Lower leg skin (tissue), 4 donors: ENCODE results near the gene TBC1D3B. TPM values are rescaled to one million over a fixed set of nuclear protein-coding genes. Genes with fewer than 3 reads are reported as not detected.
"Not testable (repeated sequence)": the region's sequence is repeated elsewhere in the genome, so short reads cannot be mapped to it uniquely, and the experiment has no call there.

Experiments used
- DNase-seq, 2 donors: peaks; one replicate each; pipeline ENCODE4 v3.0.0-alpha.2; 2019; ENCODE audit warnings: low spot score in 2 of 2
- H3K4me3 ChIP-seq: fragments of 200-600 bp; sonication (generic); 2 replicates; pipeline ENCODE4 v1.5.1; 2017; ENCODE audit warnings: mild to moderate bottlenecking, low read depth; ENCODE audit not compliant: poor library complexity, severe bottlenecking
- POLR2A ChIP-seq, 2 donors: fragments of 450-650 bp; IDR thresholded peaks; one replicate each; pipeline ENCODE4 v1.6.1; 2016 to 2017; ENCODE audit warnings: antibody characterized with exemption in 2 of 2, mild to moderate bottlenecking in 1 of 2, moderate library complexity in 1 of 2
- WGBS, 2 donors: methylation state at CpG; one replicate each; pipeline ENCODE4 v1.1.5; 2018; 5-methylcytosine and 5-hydroxymethylcytosine counted together
- intact Hi-C: fragments of 100-400 bp; cut with DNase I; formaldehyde crosslinking; loops from one replicate; pipeline ENCODE4 v1.15.0; 2023; ENCODE audit warnings: low total_unique reads
- total RNA-seq, 4 donors: library from RNA; depleted of rRNA; stranded (reverse); fragments of >200 nt; gene quantifications; one replicate each; pipeline ENCODE4 v1.1.0, GENCODE V29; 2016
- TF ChIP-seq, protein P1 (sequence below), 3 donors: fragments of 450-650 bp; IDR thresholded peaks; one replicate each; pipeline ENCODE4 v1.5.1; 2016; ENCODE audit warnings: antibody characterized with exemption in 3 of 3, mild to moderate bottlenecking in 3 of 3, moderate library complexity in 2 of 3

The TBC1D3B gene
- total RNA-seq, 4 donors from 2014 or later, result 0.76 to 9.4 (median 5.8) TPM

GRCh38 chr17:36188891-36189306 is 12.5 kb upstream of the TBC1D3B start:
- intact Hi-C loops, result no loop called here
- no peak for TF ChIP-seq POLR2A (IDR thresholded peaks at IDR 0.05)
- TF ChIP-seq, protein P1, sequence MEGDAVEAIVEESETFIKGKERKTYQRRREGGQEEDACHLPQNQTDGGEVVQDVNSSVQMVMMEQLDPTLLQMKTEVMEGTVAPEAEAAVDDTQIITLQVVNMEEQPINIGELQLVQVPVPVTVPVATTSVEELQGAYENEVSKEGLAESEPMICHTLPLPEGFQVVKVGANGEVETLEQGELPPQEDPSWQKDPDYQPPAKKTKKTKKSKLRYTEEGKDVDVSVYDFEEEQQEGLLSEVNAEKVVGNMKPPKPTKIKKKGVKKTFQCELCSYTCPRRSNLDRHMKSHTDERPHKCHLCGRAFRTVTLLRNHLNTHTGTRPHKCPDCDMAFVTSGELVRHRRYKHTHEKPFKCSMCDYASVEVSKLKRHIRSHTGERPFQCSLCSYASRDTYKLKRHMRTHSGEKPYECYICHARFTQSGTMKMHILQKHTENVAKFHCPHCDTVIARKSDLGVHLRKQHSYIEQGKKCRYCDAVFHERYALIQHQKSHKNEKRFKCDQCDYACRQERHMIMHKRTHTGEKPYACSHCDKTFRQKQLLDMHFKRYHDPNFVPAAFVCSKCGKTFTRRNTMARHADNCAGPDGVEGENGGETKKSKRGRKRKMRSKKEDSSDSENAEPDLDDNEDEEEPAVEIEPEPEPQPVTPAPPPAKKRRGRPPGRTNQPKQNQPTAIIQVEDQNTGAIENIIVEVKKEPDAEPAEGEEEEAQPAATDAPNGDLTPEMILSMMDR (IDR thresholded peaks at IDR 0.05), result no peak
- WGBS, 2 donors, result 49 to 53% methylated on average over 7 of the region's 7 CpGs
- peak in 1 of 2 donors; percentile 35 for DNase-seq
- H3K4me3 ChIP-seq, result no peak overlapping the region

- DNase-seq, H3K4me3 ChIP-seq, intact Hi-C loops: not testable (repeated sequence)
- 64 to 77% methylated on average over 5 of the region's 5 CpGs for WGBS, 2 donors
These were observed 11.7 kb upstream of the TBC1D3B start for GRCh38 chr17:36187943-36188665.

- WGBS, 2 donors, result 72 to 78% methylated on average over 13 of the region's 13 CpGs
- intact Hi-C loops, H3K4me3 ChIP-seq: not testable (repeated sequence)
These were observed 10.7 kb upstream of the TBC1D3B start for GRCh38 chr17:36186810-36187763.

GRCh38 chr17:36185416-36185815 is 9.0 kb upstream of the TBC1D3B start:
- WGBS, 2 donors, result 47 to 58% methylated on average over 2 of the region's 2 CpGs
- no peak for TF ChIP-seq POLR2A (IDR thresholded peaks at IDR 0.05)
- TF ChIP-seq, protein P1 (IDR thresholded peaks at IDR 0.05), result no peak
- intact Hi-C loops, result no loop called here
- H3K4me3 ChIP-seq, result no peak overlapping the region
- no peak for DNase-seq

More at GRCh38 chr17:36186810-36187763, 10.7 kb upstream of the TBC1D3B start:
- DNase-seq, result peak in 1 of 2 donors; percentile 77

- DNase-seq, result peak in 1 of 2 donors; percentile 59
- H3K4me3 ChIP-seq, result no peak overlapping the region
- intact Hi-C loops, result no loop called here
- TF ChIP-seq, protein P1 (IDR thresholded peaks at IDR 0.05), result no peak
- TF ChIP-seq POLR2A (IDR thresholded peaks at IDR 0.05), result no peak
- 76 to 84% methylated on average over 12 of the region's 12 CpGs for WGBS, 2 donors
These were observed 7.8 kb upstream of the TBC1D3B start for GRCh38 chr17:36184023-36184765.

DNA sequence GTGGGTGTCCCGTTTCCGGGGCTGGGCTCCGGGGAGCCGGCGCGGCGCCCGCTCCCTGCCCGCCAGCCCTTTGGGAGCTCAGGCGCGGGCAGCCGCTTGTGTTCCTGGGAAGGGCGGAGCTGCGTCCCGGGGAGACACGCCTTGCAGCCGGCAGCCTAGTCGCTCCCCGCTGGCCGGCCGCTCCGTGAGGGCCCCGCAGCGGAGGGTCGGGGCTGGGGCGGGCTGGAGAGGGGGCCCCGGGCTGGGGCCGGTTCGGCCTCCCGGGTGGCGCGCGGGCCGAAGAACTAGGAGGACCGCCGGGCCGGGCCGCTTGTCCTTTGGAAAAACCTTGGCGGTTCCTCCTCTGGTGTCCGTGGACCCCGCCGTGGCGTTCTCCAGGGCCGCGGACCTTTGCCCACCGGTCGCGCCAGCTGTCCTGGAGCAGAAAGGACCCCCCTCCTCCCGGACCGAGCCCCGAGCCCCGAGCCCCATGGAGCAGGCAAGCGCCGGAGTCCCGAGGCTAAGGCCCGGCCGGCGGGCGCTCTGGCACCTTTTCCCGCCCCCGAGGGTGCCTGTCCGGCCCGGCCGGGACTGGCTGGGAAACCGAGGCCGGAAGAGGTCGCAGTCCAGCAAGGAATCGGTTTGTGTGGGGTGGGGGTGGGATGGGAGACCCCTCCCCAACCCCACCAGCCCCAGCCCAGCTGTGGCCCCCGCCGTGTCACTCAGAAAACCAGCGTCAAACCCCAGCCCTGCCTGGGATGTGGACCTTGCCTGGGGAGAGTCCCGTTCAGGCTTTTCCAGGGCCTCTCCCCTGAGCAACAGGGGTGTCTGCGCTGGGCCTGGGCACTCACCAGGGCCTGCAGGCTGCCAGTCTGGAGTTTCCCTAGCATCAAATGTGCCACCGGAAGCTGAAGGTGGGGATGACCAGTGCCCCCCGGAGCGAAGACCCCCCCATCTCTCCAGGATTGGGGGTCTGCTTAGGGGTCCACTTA is 6.8 kb upstream of the TBC1D3B start:
- peak overlapping the region; percentile 25 for H3K4me3 ChIP-seq
- no peak for TF ChIP-seq POLR2A (IDR thresholded peaks at IDR 0.05)
- TF ChIP-seq, protein P1 (IDR thresholded peaks at IDR 0.05), result no peak
- 4% methylated on average over 69 to 76 of the region's 76 CpGs for WGBS, 2 donors
- intact Hi-C loops, result no loop called here
- DNase-seq, result peak in 1 of 2 donors; percentile 88
